Astrocyte (in vitro differentiated cells and primary cell): ENCODE data around the gene GFOD1.

Experiments
- CTCF ChIP-seq: IDR thresholded peaks from 2 replicates; pipeline ENCODE4 v1.5.1; 2011; ENCODE audit warnings: low read depth, mild to moderate bottlenecking, inconsistent platforms, low read length, moderate library complexity; ENCODE audit not compliant: insufficient read depth
- EZH2 ChIP-seq: IDR thresholded peaks from 2 replicates; pipeline ENCODE4 v1.6.1; 2012; ENCODE audit warnings: mild to moderate bottlenecking, low read length, inconsistent platforms; ENCODE audit not compliant: insufficient read depth

- no peak for TF ChIP-seq CTCF
- no peak for TF ChIP-seq EZH2
Observed at GRCh38 chr6:13479206-13479800, 8.1 kb downstream of the GFOD1 start.
